GM06990 (cell line): ENCODE data around the gene SGF29.
"Not testable (repeated sequence)": the region's sequence is repeated elsewhere in the genome, so short reads cannot be mapped to it uniquely, and the experiment has no call there.

ENCODE experiments used
- DNase-seq: peaks from one replicate; pipeline ENCODE4 v3.0.0-alpha.2; 2011; ENCODE audit not compliant: insufficient read length; ENCODE audit errors: extremely low read depth
- H3K27me3 ChIP-seq: replicated peaks from 2 replicates; pipeline ENCODE4 v1.6.0; 2011; ENCODE audit warnings: low read length; ENCODE audit not compliant: control insufficient read depth, insufficient read depth
- H3K36me3 ChIP-seq: 2 replicates; pipeline ENCODE4 v1.5.1; 2011; ENCODE audit warnings: low read length; ENCODE audit not compliant: control insufficient read depth, insufficient read depth
- H3K4me3 ChIP-seq: replicated peaks from 2 replicates; pipeline ENCODE4 v1.5.1; 2011; ENCODE audit warnings: low read depth, mild to moderate bottlenecking, control low read depth, low read length
- CTCF ChIP-seq: IDR thresholded peaks from 2 replicates; pipeline ENCODE4 v1.5.1; 2011; ENCODE audit warnings: low read length, control low read depth, mild to moderate bottlenecking, inconsistent platforms; ENCODE audit not compliant: insufficient read depth, poor library complexity, severe bottlenecking

The SGF29 gene

GRCh38 chr16:28556914-28557320 lies 3.2 kb downstream of the SGF29 start:
- H3K36me3 ChIP-seq: no peaks in the 10 kb centered on the region; the same call in 1 of the 2 replicates
- DNase-seq: no peak
- no peak overlapping the region for H3K4me3 ChIP-seq
- TF ChIP-seq CTCF: no peak
- H3K27me3 ChIP-seq: no peaks in the 10 kb centered on the region

GRCh38 chr16:28558456-28558855 lies 4.7 kb downstream of the SGF29 start:
- no peaks in the 10 kb centered on the region; the same call in 1 of the 2 replicates for H3K36me3 ChIP-seq
- no peaks in the 10 kb centered on the region for H3K27me3 ChIP-seq
- H3K4me3 ChIP-seq: no peak overlapping the region
- no peak for DNase-seq
- no peak for TF ChIP-seq CTCF

- Histone ChIP-seq H3K27me3 (no peaks in the 10 kb centered on the region), H3K36me3 (no peaks in the 10 kb centered on the region; the same call in 1 of the 2 replicates), H3K4me3 (no peak overlapping the region)
- DNase-seq: no peak
- TF ChIP-seq CTCF: no peak
Measured at GRCh38 chr16:28561557-28562187, 8.0 kb downstream of the SGF29 start.

- no peak for DNase-seq
- H3K27me3 ChIP-seq: no peaks in the 10 kb centered on the region
- H3K4me3 ChIP-seq: no peak overlapping the region
- no peaks in the 10 kb centered on the region; the same call in 1 of the 2 replicates for H3K36me3 ChIP-seq
- no peak for TF ChIP-seq CTCF
Measured at GRCh38 chr16:28562199-28562598, 8.5 kb downstream of the SGF29 start.

- TF ChIP-seq CTCF: no peak
- no peak for DNase-seq
- no peaks in the 10 kb centered on the region; the same call in 1 of the 2 replicates for H3K36me3 ChIP-seq
- no peaks in the 10 kb centered on the region for H3K27me3 ChIP-seq
- H3K4me3 ChIP-seq: no peak overlapping the region
Measured at GRCh38 chr16:28563218-28563617, 9.5 kb downstream of the SGF29 start.

- not testable (repeated sequence) for H3K4me3 ChIP-seq, DNase-seq, H3K27me3 ChIP-seq, H3K36me3 ChIP-seq
Measured at GRCh38 chr16:28566233-28566925, 12.7 kb downstream of the SGF29 start.
